A172 (cell line): ENCODE measurements around the gene RABGGTA. TPM values are rescaled to one million over a fixed set of nuclear protein-coding genes. Genes with fewer than 3 reads are reported as not detected.

ENCODE experiments used
- DNase-seq: peaks from one replicate; pipeline ENCODE4 v3.0.0-alpha.2; 2015; ENCODE audit warnings: low spot score
- total RNA-seq: library from RNA; depleted of rRNA; stranded (reverse); fragments of >200 nt; shearing (Covaris generic); gene quantifications from 2 replicates; pipeline ENCODE4 v1.2.3, GENCODE V29; 2014

The RABGGTA gene
- total RNA-seq, 1 experiment from 2014 or later, result 15.2 TPM

GRCh38 chr14:24279301-24280186, 8.1 kb upstream of the RABGGTA start:
- DNase-seq, result no peak

GRCh38 chr14:24278424-24278823, 7.0 kb upstream of the RABGGTA start:
- no peak for DNase-seq

GRCh38 chr14:24277606-24278321, 6.4 kb upstream of the RABGGTA start:
- DNase-seq, result no peak

GRCh38 chr14:24277071-24277470, 5.7 kb upstream of the RABGGTA start:
- DNase-seq, result no peak

- DNase-seq, result no peak
Measured at GRCh38 chr14:24274101-24274543, 2.7 kb upstream of the RABGGTA start.

- DNase-seq, result no peak
Measured at GRCh38 chr14:24273422-24273998, 2.1 kb upstream of the RABGGTA start.

- DNase-seq, result no peak
Measured at GRCh38 chr14:24272467-24272866, 1.1 kb upstream of the RABGGTA start.

GRCh38 chr14:24271834-24272263, 452 bp upstream of the RABGGTA start:
- no peak for DNase-seq

- DNase-seq, result no peak
Measured at GRCh38 chr14:24270537-24271133, 762 bp downstream of the RABGGTA start.

GRCh38 chr14:24269910-24270536, 1.4 kb downstream of the RABGGTA start:
- no peak for DNase-seq

GRCh38 chr14:24269368-24269767, 2.0 kb downstream of the RABGGTA start:
- no peak for DNase-seq

GRCh38 chr14:24268225-24268624, 3.2 kb downstream of the RABGGTA start:
- DNase-seq, result no peak

GRCh38 chr14:24267516-24267915, 3.9 kb downstream of the RABGGTA start:
- DNase-seq, result no peak

- DNase-seq, result no peak
Measured at GRCh38 chr14:24266344-24267244, 4.8 kb downstream of the RABGGTA start.

- DNase-seq, result no peak
Measured at GRCh38 chr14:24264298-24264697, 7.1 kb downstream of the RABGGTA start.

GRCh38 chr14:24263848-24264247, 7.5 kb downstream of the RABGGTA start:
- DNase-seq, result no peak

GRCh38 chr14:24262821-24263733, 8.3 kb downstream of the RABGGTA start, which contains the start of gene TGM1:
Gene TGM1 (minus strand): TSS chr14:24263177. CDS start chr14:24262352, 825 bp downstream.
- no peak for DNase-seq

- no peak for DNase-seq
Measured at GRCh38 chr14:24261969-24262327, 9.4 kb downstream of the RABGGTA start.

- DNase-seq, result no peak
Measured at GRCh38 chr14:24261256-24261968, 10.0 kb downstream of the RABGGTA start.
